Measurements from ENCODE around the gene ZFTA.

The ZFTA gene

DNA sequence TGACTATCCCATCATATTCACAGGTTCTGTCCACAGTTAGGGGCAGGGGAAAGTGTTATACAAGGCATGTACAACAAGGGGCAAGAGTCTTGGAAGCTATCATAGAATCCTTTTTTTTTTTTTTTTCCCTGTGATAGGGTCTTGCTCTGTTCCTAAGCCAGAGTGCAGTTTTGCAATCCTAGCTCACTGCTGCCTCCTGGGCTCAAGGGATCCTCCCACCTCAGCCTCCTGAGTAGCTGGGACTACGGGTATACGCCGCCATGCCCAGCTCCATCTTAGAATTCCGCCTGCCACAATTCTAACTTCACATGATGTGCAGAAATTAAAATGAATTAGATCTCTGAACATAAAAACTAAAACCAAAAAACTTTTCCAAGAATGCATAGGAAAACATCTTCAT, 31.7 kb downstream of the ZFTA start:
- Histone ChIP-seq H3K36me3 (ENCODE audit: insufficient read depth, low read length) (no peaks in the 10 kb centered on the region), H3K4me1 (ENCODE audit: insufficient read depth, low read length) (peaks cover 5% of the 10 kb centered on the region), H3K9ac (ENCODE audit: low read length) (no peak overlapping the region), H3K4me3 (ENCODE audit: low read depth in 1 of 2, low read length in 2 of 2) (no peak overlapping the region), H3K27me3 (ENCODE audit: control insufficient read depth in 1 of 2, insufficient read depth in 2 of 2, low read length in 2 of 2) (no peaks in the 10 kb centered on the region), H3K27ac (ENCODE audit: low read depth, low read length) (no peak overlapping the region), H3K9me3 (ENCODE audit: low read length) (no peaks in the 10 kb centered on the region)

DNA sequence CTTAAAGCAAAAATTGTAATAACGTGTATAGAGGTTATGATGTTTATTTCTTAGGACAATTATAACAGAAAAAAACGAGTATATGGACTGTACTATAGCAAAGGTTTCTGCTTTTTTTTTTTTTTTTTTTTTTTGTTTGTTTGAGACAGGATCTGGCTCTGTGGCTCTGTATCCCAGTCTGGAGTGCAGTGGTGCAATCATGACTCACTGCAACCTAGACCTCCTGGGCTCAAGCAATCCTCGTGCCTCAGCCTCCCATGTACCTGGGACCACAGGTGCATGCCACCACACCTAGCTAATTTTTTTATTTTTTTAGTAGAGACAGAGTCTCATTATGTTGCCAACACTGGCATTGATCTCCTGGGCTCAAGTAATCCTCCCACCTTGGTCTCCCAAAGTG, 39.2 kb downstream of the ZFTA start:
- H3K27ac ChIP-seq (ENCODE audit: low read depth, low read length) = no peak overlapping the region
- H3K27me3 ChIP-seq (ENCODE audit: control insufficient read depth in 1 of 2, insufficient read depth in 2 of 2, low read length in 2 of 2) = no peaks in the 10 kb centered on the region
- H3K36me3 ChIP-seq (ENCODE audit: insufficient read depth, low read length) = no peaks in the 10 kb centered on the region
- no peak overlapping the region for H3K4me3 ChIP-seq (ENCODE audit: low read depth in 1 of 2, low read length in 2 of 2)
- H3K9me3 ChIP-seq (ENCODE audit: low read length) = no peaks in the 10 kb centered on the region
- H3K4me1 ChIP-seq (ENCODE audit: insufficient read depth, low read length) = no peaks in the 10 kb centered on the region
- H3K9ac ChIP-seq (ENCODE audit: low read length) = no peak overlapping the region

- no peaks in the 10 kb centered on the region for H3K27me3 ChIP-seq (ENCODE audit: control insufficient read depth in 1 of 2, insufficient read depth in 2 of 2, low read length in 2 of 2)
- H3K36me3 ChIP-seq (ENCODE audit: insufficient read depth, low read length) = no peaks in the 10 kb centered on the region
- H3K27ac ChIP-seq (ENCODE audit: low read depth, low read length) = no peak overlapping the region
- H3K4me1 ChIP-seq (ENCODE audit: insufficient read depth, low read length) = no peaks in the 10 kb centered on the region
- H3K9me3 ChIP-seq (ENCODE audit: low read length) = no peaks in the 10 kb centered on the region
- no peak overlapping the region for H3K4me3 ChIP-seq (ENCODE audit: low read depth in 1 of 2, low read length in 2 of 2)
- H3K9ac ChIP-seq (ENCODE audit: low read length) = no peak overlapping the region
These were observed 48.0 kb downstream of the ZFTA start for GRCh38 chr11:63720611-63721010.

DNA sequence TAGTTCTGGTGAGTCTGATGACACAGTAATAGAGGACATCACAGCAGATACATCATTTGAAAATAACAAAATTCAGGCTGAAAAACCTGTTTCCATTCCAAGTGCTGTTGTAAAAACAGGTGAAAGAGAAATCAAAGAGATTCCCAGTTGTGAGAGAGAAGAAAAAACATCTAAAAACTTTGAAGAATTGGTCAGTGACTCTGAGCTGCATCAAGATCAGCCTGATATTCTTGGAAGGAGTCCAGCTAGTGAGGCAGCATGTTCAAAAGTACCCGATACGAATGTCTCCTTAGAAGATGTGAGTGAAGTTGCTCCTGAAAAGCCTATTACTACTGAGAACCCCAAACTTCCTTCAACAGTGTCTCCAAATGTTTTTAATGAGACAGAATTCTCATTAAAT, 48.6 kb downstream of the ZFTA start:
- Histone ChIP-seq H3K27me3 (ENCODE audit: control insufficient read depth in 1 of 2, insufficient read depth in 2 of 2, low read length in 2 of 2) (no peaks in the 10 kb centered on the region), H3K4me3 (ENCODE audit: low read depth in 1 of 2, low read length in 2 of 2) (no peak overlapping the region), H3K36me3 (ENCODE audit: insufficient read depth, low read length) (no peaks in the 10 kb centered on the region), H3K27ac (ENCODE audit: low read depth, low read length) (no peak overlapping the region), H3K4me1 (ENCODE audit: insufficient read depth, low read length) (no peaks in the 10 kb centered on the region), H3K9ac (ENCODE audit: low read length) (no peak overlapping the region), H3K9me3 (ENCODE audit: low read length) (no peaks in the 10 kb centered on the region)

DNA sequence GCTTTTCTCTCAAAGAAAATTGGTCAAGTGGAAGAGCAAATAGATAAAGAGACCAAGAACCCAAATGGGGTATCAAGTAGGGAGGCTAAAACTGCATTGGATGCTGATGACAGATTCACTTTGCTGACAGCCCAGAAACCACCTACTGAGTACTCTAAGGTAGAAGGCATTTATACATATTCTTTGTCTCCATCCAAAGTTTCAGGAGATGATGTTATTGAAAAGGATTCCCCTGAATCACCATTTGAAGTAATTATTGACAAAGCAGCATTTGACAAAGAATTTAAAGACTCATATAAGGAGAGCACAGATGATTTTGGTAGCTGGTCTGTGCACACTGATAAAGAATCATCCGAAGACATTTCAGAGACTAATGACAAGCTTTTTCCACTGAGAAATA, 49.6 kb downstream of the ZFTA start:
- no peak overlapping the region for H3K9ac ChIP-seq (ENCODE audit: low read length)
- H3K4me1 ChIP-seq (ENCODE audit: insufficient read depth, low read length) = no peaks in the 10 kb centered on the region
- no peaks in the 10 kb centered on the region for H3K9me3 ChIP-seq (ENCODE audit: low read length)
- no peaks in the 10 kb centered on the region for H3K36me3 ChIP-seq (ENCODE audit: insufficient read depth, low read length)
- no peak overlapping the region for H3K4me3 ChIP-seq (ENCODE audit: low read depth in 1 of 2, low read length in 2 of 2)
- no peak overlapping the region for H3K27ac ChIP-seq (ENCODE audit: low read depth, low read length)
- H3K27me3 ChIP-seq (ENCODE audit: control insufficient read depth in 1 of 2, insufficient read depth in 2 of 2, low read length in 2 of 2) = no peaks in the 10 kb centered on the region

All from muscle layer of colon (tissue), 2 donors.